Right atrium auricular region (tissue), 2 donors: ENCODE data around the gene BAIAP2. TPM values are rescaled to one million over a fixed set of nuclear protein-coding genes. Genes with fewer than 3 reads are reported as not detected.

Experiments
- DNase-seq: peaks from one replicate; pipeline ENCODE4 v3.0.0-alpha.2; 2019; ENCODE audit warnings: low spot score
- H3K27ac ChIP-seq, 2 donors: fragments of 200-600 bp; sonication (generic); 1 replicate in 1 of 2; 2 replicates in 1 of 2; pipeline ENCODE4 v1.5.1; 2016 to 2019
- H3K27me3 ChIP-seq, 2 donors: fragments of 200-600 bp; sonication (generic); one replicate each; pipeline versions ENCODE4 v1.5.1 to v1.6.0; 2017 to 2019
- H3K36me3 ChIP-seq: fragments of 200-600 bp; sonication (generic); one replicate; pipeline ENCODE4 v1.5.1; 2016
- H3K4me1 ChIP-seq, 2 donors: fragments of 200-600 bp; sonication (generic); one replicate each; pipeline versions ENCODE4 v1.5.1 to v1.6.0; 2017 to 2019
- H3K4me3 ChIP-seq, 2 donors: fragments of 200-600 bp; sonication (generic); 1 replicate in 1 of 2; 2 replicates in 1 of 2; pipeline ENCODE4 v1.5.1; 2017 to 2019; ENCODE audit warnings: mild to moderate bottlenecking in 1 of 2, moderate library complexity in 1 of 2
- H3K9me3 ChIP-seq, 2 donors: fragments of 200-600 bp; sonication (generic); one replicate each; pipeline ENCODE4 v1.5.1; 2019
- total RNA-seq, 2 donors: library from RNA; depleted of rRNA; stranded (reverse); fragments of >200 nt; gene quantifications; one replicate each; pipeline ENCODE4 v1.1.0, GENCODE V29; 2016
- TF ChIP-seq, protein P1 (sequence below), 2 donors: fragments of 200-600 bp; sonication (generic); IDR thresholded peaks; one replicate each; pipeline ENCODE4 v1.5.1; 2019; ENCODE audit warnings: antibody characterized with exemption in 2 of 2

Gene BAIAP2
- total RNA-seq, 2 donors from 2014 or later: 27.9 to 36.5 TPM

DNA sequence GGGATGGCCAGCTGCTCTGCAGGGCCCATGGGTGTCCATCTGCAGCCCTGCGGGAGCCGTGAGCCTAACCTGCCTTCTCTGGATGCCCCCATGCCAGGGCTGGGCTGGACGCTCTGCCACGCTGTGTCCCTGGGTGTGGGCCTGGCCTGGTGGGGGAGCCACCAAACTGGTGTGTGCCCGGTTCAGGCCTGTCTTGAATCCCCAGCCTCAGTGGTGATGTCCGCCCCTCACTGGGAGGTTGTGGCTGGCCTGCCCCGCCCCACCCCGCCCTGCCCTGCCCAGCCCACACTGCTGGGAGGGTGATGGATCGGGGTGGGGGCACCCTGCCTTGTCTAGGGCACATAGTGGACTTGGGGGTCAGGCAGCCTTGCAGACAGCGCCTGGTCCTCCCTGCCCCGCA lies 80.3 kb downstream of the BAIAP2 start:
- no peak for DNase-seq
- Histone ChIP-seq H3K27ac (no peak overlapping the region), H3K9me3 (no peaks in the 10 kb centered on the region), H3K4me1 (peaks cover 0 to 16% of the 10 kb centered on the region in 2 donors), H3K36me3 (peaks cover 12% of the 10 kb centered on the region), H3K27me3 (no peaks in the 10 kb centered on the region), H3K4me3 (no peak overlapping the region)
- TF ChIP-seq, protein P1, sequence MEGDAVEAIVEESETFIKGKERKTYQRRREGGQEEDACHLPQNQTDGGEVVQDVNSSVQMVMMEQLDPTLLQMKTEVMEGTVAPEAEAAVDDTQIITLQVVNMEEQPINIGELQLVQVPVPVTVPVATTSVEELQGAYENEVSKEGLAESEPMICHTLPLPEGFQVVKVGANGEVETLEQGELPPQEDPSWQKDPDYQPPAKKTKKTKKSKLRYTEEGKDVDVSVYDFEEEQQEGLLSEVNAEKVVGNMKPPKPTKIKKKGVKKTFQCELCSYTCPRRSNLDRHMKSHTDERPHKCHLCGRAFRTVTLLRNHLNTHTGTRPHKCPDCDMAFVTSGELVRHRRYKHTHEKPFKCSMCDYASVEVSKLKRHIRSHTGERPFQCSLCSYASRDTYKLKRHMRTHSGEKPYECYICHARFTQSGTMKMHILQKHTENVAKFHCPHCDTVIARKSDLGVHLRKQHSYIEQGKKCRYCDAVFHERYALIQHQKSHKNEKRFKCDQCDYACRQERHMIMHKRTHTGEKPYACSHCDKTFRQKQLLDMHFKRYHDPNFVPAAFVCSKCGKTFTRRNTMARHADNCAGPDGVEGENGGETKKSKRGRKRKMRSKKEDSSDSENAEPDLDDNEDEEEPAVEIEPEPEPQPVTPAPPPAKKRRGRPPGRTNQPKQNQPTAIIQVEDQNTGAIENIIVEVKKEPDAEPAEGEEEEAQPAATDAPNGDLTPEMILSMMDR (IDR thresholded peaks at IDR 0.05): no peak

DNA sequence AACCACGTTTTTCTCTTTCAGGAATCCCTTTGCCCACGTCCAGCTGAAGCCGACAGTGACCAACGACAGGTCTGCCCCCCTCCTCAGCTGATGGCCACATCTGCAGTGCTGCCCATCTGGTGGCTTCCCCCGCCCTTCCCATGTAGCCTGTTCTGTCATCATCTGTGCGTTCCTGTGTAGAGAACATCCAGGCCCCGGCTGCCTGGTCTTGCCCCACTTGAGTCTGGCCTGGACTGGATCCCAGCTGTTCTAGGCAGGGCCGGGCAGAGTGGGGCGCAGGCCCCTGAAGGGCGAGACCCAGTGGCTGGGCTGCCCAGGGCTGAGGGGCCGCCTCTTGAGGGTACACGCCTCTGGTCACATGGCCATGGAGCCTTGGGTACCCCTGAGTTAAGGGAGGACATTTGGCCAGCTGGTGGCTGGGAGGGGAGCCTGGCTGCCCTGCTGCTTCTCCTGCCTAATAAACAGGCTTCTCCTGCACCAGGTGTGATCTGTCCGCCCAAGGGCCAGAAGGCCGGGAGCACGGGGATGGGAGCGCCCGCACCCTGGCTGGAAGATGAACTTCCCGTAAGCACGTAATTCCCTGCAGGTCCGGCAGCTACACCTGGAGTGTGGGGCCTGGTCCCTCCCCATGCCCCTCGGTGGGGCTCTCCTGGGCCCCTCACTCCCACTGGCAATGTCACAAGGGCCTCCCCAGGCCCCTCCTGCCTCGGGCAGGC lies 81.0 kb downstream of the BAIAP2 start:
- no peak for DNase-seq

DNA sequence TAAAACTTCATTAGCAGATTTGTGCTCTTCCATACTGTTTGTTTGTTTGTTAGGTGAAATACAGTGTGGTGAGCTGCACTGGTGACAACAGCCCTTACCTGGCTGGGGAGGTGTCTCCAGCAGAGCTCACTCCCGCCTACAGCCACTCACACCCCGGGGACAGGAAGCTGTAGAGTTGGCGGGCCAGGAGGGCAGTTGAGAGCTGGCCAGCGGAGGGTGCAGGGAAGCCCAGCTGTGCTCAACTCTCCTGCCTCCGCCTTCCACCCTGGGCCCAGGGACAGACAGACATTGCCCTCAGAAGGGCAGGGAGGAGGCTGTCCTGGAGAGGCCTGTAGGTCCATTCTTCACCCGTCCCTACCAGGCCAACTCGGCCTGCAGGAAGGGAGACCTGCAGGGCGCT lies 81.8 kb downstream of the BAIAP2 start:
- peaks cover 0 to 16% of the 10 kb centered on the region in 2 donors for H3K4me1 ChIP-seq
- TF ChIP-seq, protein P1 (IDR thresholded peaks at IDR 0.05): no peak
- no peak overlapping the region for H3K4me3 ChIP-seq
- no peak overlapping the region for H3K27ac ChIP-seq
- H3K36me3 ChIP-seq: peaks cover 9% of the 10 kb centered on the region
- H3K9me3 ChIP-seq: no peaks in the 10 kb centered on the region
- no peaks in the 10 kb centered on the region for H3K27me3 ChIP-seq
- DNase-seq: no peak

More for the DNA sequence above, 81.0 kb downstream of the BAIAP2 start:
- TF ChIP-seq, protein P1 (IDR thresholded peaks at IDR 0.05): no peak
- Histone ChIP-seq H3K4me3 (no peak overlapping the region), H3K36me3 (peaks cover 9% of the 10 kb centered on the region), H3K4me1 (peaks cover 0 to 16% of the 10 kb centered on the region in 2 donors), H3K27ac (no peak overlapping the region), H3K9me3 (no peaks in the 10 kb centered on the region), H3K27me3 (no peaks in the 10 kb centered on the region)

DNA sequence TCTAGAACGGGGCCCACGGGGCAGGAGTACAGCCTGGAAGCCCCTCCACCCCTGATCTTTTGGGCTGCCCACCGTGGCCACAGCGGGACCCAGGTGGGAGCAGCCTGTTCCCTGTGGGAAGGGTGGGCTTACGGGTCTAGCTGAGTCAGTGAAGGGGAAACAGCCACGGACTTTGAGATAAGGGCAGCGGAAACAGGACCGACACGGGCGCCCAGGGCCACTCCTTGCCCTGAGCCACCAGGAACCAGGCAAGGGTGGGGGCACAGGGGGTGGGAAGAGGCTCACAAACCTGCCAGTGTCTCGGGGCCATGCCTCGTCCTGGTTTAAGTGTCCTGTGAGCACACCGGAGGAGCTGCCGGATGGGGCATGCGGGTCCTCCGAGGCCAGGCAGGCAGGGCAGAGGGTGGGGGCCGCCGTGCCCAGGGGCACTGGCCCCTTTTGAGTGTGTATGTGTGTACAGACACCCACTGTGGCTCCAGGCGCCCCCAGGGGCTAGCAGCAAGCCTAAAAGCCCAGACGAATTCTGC lies 82.8 kb downstream of the BAIAP2 start:
- no peak overlapping the region for H3K4me3 ChIP-seq
- H3K27me3 ChIP-seq: no peaks in the 10 kb centered on the region
- no peak overlapping the region for H3K27ac ChIP-seq
- peaks cover 9% of the 10 kb centered on the region for H3K36me3 ChIP-seq
- TF ChIP-seq, protein P1 (IDR thresholded peaks at IDR 0.05): no peak
- no peaks in the 10 kb centered on the region for H3K9me3 ChIP-seq
- H3K4me1 ChIP-seq: peaks cover 0 to 16% of the 10 kb centered on the region in 2 donors
- no peak for DNase-seq

DNA sequence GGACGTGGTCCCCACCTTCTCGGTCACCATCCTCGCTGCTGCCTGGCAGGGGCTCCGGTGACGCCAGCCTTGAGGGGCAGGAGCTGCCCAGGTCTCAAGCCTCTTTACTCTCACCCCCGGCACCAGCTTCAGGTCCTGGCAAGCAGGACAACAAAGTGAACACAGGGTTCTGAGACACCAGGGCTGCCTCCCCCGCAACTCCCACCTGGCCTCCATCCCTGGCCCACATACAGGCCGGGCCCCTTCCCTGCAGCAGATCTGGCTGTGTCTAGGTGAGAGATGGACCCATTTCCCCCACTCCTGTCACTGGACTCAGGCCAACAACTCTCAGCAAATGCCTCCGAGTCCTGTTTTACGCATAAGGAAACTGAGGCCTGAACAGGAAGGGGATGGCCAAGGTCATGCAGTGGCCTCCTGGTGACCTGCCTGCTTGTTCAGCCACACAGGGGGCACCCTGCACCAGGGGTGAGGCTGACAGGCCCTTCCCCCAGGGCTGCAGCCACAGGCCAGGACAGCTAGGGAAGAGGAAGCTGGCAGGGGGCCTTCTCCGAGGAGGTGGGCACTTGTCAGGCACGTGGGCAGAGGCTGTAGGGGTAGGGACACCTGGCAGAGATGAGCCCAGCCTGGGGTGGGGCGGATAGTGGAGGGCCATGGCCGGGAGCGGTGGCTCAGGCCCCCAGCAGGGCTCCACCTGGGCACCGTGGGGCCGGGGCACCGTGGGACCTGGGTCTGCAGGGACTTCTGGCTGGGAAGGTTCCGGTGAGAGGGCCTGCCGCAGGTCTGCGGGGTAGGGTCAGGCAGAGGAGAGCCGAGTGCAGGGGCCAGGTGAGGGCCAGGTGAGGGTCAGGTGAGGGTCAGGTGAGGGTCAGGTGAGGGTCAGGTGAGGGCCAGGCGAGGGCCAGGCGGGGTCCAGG lies 83.6 kb downstream of the BAIAP2 start:
- no peaks in the 10 kb centered on the region for H3K9me3 ChIP-seq
- H3K36me3 ChIP-seq: peaks cover 9% of the 10 kb centered on the region
- TF ChIP-seq, protein P1 (IDR thresholded peaks at IDR 0.05): no peak
- no peak overlapping the region for H3K27ac ChIP-seq
- H3K4me1 ChIP-seq: peaks cover 0 to 16% of the 10 kb centered on the region in 2 donors
- no peak for DNase-seq
- H3K27me3 ChIP-seq: no peaks in the 10 kb centered on the region
- H3K4me3 ChIP-seq: peak overlapping the region in 1 of 2 donors; percentile 47
